Adrenal gland (tissue), 5 donors: Measurements from ENCODE around the gene ADAM19.

Experiments
- POLR2A ChIP-seq, 2 donors: fragments of 450-650 bp; IDR thresholded peaks; one replicate each; pipeline ENCODE4 v1.6.1; 2017; ENCODE audit warnings: antibody characterized with exemption in 2 of 2, mild to moderate bottlenecking in 2 of 2, moderate library complexity in 1 of 2
- TF ChIP-seq, protein P1 (sequence below), 6 experiments: fragments of 450-650 bp in 4 of 6; fragments of 200-600 bp in 2 of 6; sonication (generic) in 1 of 6; IDR thresholded peaks; 1 replicate in 5 of 6; 2 replicates in 1 of 6; pipeline versions ENCODE4 v1.5.1 to v1.8.0; 2016 to 2021; ENCODE audit warnings: antibody characterized with exemption in 6 of 6, mild to moderate bottlenecking in 2 of 6, moderate library complexity in 1 of 6
- donor health status: DM: no; HTN: no; CAD: no.

DNA sequence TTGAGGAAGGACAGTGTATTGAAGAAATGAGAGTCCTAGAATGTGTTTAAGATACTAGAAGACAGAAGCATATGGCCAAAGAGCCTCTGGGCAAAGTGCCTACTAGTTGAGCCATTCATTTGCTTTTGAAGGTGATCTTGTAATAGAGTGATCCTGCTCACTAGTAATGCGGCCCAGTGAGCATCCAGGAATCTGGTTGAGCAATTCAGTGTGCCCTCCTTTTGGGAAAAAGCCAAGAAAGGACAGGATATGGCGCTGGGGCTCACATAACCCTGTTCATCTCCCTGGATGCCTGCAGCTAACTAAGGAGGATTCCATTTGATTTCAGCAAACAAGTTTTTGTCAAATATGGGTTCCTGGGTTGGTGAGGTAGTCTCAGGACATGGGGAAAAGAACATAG, 16.3 kb downstream of the ADAM19 start:
- TF ChIP-seq, protein P1, sequence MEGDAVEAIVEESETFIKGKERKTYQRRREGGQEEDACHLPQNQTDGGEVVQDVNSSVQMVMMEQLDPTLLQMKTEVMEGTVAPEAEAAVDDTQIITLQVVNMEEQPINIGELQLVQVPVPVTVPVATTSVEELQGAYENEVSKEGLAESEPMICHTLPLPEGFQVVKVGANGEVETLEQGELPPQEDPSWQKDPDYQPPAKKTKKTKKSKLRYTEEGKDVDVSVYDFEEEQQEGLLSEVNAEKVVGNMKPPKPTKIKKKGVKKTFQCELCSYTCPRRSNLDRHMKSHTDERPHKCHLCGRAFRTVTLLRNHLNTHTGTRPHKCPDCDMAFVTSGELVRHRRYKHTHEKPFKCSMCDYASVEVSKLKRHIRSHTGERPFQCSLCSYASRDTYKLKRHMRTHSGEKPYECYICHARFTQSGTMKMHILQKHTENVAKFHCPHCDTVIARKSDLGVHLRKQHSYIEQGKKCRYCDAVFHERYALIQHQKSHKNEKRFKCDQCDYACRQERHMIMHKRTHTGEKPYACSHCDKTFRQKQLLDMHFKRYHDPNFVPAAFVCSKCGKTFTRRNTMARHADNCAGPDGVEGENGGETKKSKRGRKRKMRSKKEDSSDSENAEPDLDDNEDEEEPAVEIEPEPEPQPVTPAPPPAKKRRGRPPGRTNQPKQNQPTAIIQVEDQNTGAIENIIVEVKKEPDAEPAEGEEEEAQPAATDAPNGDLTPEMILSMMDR (IDR thresholded peaks at IDR 0.05): no peak
- no peak for TF ChIP-seq POLR2A (IDR thresholded peaks at IDR 0.05)
